ENCODE measurements around the gene BACH2. TPM values are rescaled to one million over a fixed set of nuclear protein-coding genes. Genes with fewer than 3 reads are reported as not detected.
A peak's percentile ranks its signal among the peaks of the same experiment; 100 is the strongest.

Gene BACH2
- total RNA-seq, 2 donors from 2014 or later = 0.52 to 1.2 TPM

- Histone ChIP-seq H3K27ac (peak overlapping the region; percentile 75), H3K4me3 (no peak overlapping the region), H3K9me3 (no peaks in the 10 kb centered on the region), H3K4me1 (peaks cover 4% of the 10 kb centered on the region), H3K9ac (ENCODE audit: low read depth in 2 of 2, low read length in 2 of 2) (peak overlapping the region in 1 of 2 donors; percentile 38), H3K36me3 (no peaks in the 10 kb centered on the region), H3K27me3 (no peaks in the 10 kb centered on the region)
- intact Hi-C loops (cut with DNase I) = no loop called here
- no peak for TF ChIP-seq CTCF (IDR thresholded peaks at IDR 0.05)
- peak; percentile 35 for DNase-seq
These were observed 77.2 kb downstream of the BACH2 start for GRCh38 chr6:90219209-90219985.

GRCh38 chr6:90218959-90219208, 77.8 kb downstream of the BACH2 start:
- H3K9me3 ChIP-seq = no peaks in the 10 kb centered on the region
- no peak for DNase-seq
- no peak overlapping the region for H3K4me3 ChIP-seq
- H3K27ac ChIP-seq = peak overlapping the region; percentile 75
- no peaks in the 10 kb centered on the region for H3K27me3 ChIP-seq
- TF ChIP-seq CTCF (IDR thresholded peaks at IDR 0.05) = no peak
- H3K36me3 ChIP-seq = no peaks in the 10 kb centered on the region
- H3K9ac ChIP-seq (ENCODE audit: low read depth in 2 of 2, low read length in 2 of 2) = peak overlapping the region in 1 of 2 donors; percentile 38
- H3K4me1 ChIP-seq = peaks cover 4% of the 10 kb centered on the region
- intact Hi-C loops (cut with DNase I) = no loop called here

- H3K4me3 ChIP-seq = no peak overlapping the region
- intact Hi-C loops (cut with DNase I) = no loop called here
- no peaks in the 10 kb centered on the region for H3K27me3 ChIP-seq
- peaks cover 4% of the 10 kb centered on the region for H3K4me1 ChIP-seq
- no peaks in the 10 kb centered on the region for H3K36me3 ChIP-seq
- H3K9me3 ChIP-seq = no peaks in the 10 kb centered on the region
- no peak for TF ChIP-seq CTCF (IDR thresholded peaks at IDR 0.05)
- H3K9ac ChIP-seq (ENCODE audit: low read depth in 2 of 2, low read length in 2 of 2) = peak overlapping the region; percentile 13 to 39
- DNase-seq = no peak
- peak overlapping the region; percentile 75 for H3K27ac ChIP-seq
These were observed 79.0 kb downstream of the BACH2 start for GRCh38 chr6:90217506-90218127.

GRCh38 chr6:90216072-90216977, 80.3 kb downstream of the BACH2 start:
- Histone ChIP-seq H3K4me1 (peaks cover 4% of the 10 kb centered on the region), H3K4me3 (no peak overlapping the region), H3K9ac (ENCODE audit: low read depth in 2 of 2, low read length in 2 of 2) (peak overlapping the region in 1 of 2 donors; percentile 41), H3K27ac (no peak overlapping the region), H3K9me3 (no peaks in the 10 kb centered on the region), H3K36me3 (no peaks in the 10 kb centered on the region), H3K27me3 (no peaks in the 10 kb centered on the region)
- intact Hi-C loops (cut with DNase I) = no loop called here
- peak; percentile 22 for DNase-seq
- no peak for TF ChIP-seq CTCF (IDR thresholded peaks at IDR 0.05)

- H3K4me1 ChIP-seq = peaks cover 4% of the 10 kb centered on the region
- TF ChIP-seq CTCF (IDR thresholded peaks at IDR 0.05) = no peak
- intact Hi-C loops (cut with DNase I) = no loop called here
- no peak overlapping the region for H3K9ac ChIP-seq (ENCODE audit: low read depth in 2 of 2, low read length in 2 of 2)
- H3K4me3 ChIP-seq = no peak overlapping the region
- DNase-seq = no peak
- H3K27me3 ChIP-seq = no peaks in the 10 kb centered on the region
- H3K36me3 ChIP-seq = no peaks in the 10 kb centered on the region
- no peak overlapping the region for H3K27ac ChIP-seq
- H3K9me3 ChIP-seq = no peaks in the 10 kb centered on the region
These were observed 81.7 kb downstream of the BACH2 start for GRCh38 chr6:90214966-90215365.
